Ascending aorta (tissue), 2 donors: ENCODE measurements around the gene SINHCAF. TPM values are rescaled to one million over a fixed set of nuclear protein-coding genes. Genes with fewer than 3 reads are reported as not detected.

Experiments
- DNase-seq, 2 donors: peaks; one replicate each; pipeline ENCODE4 v3.0.0-alpha.2; 2019; ENCODE audit warnings: low spot score in 2 of 2
- H3K27ac ChIP-seq, 2 donors: fragments of 200-600 bp; sonication (generic); one replicate each; pipeline ENCODE4 v1.5.1; 2016 to 2017; ENCODE audit warnings: mild to moderate bottlenecking in 1 of 2
- H3K27me3 ChIP-seq: fragments of 200-600 bp; sonication (generic); one replicate; pipeline ENCODE4 v1.5.1; 2017
- H3K36me3 ChIP-seq, 2 donors: fragments of 200-600 bp; sonication (generic); one replicate each; pipeline ENCODE4 v1.5.1; 2016
- H3K4me1 ChIP-seq, 2 donors: fragments of 200-600 bp; sonication (generic); one replicate each; pipeline ENCODE4 v1.5.1; 2016 to 2017; ENCODE audit warnings: mild to moderate bottlenecking in 1 of 2
- H3K4me3 ChIP-seq, 2 donors: fragments of 200-600 bp; sonication (generic); one replicate each; pipeline ENCODE4 v1.5.1; 2016 to 2017; ENCODE audit warnings: mild to moderate bottlenecking in 1 of 2
- H3K9me3 ChIP-seq, 2 donors: fragments of 200-600 bp; sonication (generic); one replicate each; pipeline ENCODE4 v1.5.1; 2016
- intact Hi-C: fragments of 100-400 bp; cut with DNase I; formaldehyde crosslinking; loops from one replicate; pipeline ENCODE4 v1.15.1; 2023
- total RNA-seq: library from RNA; depleted of rRNA; stranded (reverse); fragments of >200 nt; gene quantifications from one replicate; pipeline ENCODE4 v1.1.0, GENCODE V29; 2016
- TF ChIP-seq, protein P1 (sequence below), 3 experiments: fragments of 200-600 bp in 2 of 3; fragments of 450-650 bp in 1 of 3; sonication (generic) in 2 of 3; IDR thresholded peaks; one replicate each; pipeline ENCODE4 v1.5.1; 2016 to 2019; ENCODE audit warnings: antibody characterized with exemption in 3 of 3, mild to moderate bottlenecking in 1 of 3, moderate library complexity in 1 of 3

The SINHCAF gene
- total RNA-seq, 1 donor from 2014 or later, result 10.9 TPM

DNA sequence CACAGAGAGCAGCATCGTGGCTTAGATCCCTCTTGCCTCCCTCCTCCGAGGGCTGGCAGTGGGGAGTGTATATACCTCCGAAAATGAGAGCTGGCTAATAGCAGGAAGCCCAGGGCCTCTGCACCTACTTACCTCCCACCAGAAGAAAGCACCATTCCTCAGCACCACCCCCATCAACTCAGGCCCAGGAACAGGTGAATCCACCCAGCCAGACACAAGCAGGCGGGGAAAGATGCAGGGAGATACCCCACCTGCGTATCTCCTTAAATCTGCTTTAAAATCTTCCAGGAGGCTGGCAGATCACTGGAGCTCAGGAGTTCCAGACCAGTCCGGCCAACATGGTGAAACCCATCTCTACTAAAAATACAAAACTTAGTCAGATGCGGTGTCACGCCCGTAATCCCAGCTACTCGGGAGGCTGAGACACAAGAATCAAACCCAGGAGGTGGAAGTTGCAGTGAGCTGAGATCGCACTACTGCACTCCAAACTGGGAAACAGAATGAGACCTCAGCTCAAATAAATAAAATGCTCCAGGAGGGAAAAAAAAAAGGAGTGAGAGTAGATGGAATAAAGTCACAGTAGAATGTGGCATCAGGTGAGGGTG lies 93.5 kb downstream of the SINHCAF start:
- H3K36me3 ChIP-seq, result no peaks in the 10 kb centered on the region
- TF ChIP-seq, protein P1, sequence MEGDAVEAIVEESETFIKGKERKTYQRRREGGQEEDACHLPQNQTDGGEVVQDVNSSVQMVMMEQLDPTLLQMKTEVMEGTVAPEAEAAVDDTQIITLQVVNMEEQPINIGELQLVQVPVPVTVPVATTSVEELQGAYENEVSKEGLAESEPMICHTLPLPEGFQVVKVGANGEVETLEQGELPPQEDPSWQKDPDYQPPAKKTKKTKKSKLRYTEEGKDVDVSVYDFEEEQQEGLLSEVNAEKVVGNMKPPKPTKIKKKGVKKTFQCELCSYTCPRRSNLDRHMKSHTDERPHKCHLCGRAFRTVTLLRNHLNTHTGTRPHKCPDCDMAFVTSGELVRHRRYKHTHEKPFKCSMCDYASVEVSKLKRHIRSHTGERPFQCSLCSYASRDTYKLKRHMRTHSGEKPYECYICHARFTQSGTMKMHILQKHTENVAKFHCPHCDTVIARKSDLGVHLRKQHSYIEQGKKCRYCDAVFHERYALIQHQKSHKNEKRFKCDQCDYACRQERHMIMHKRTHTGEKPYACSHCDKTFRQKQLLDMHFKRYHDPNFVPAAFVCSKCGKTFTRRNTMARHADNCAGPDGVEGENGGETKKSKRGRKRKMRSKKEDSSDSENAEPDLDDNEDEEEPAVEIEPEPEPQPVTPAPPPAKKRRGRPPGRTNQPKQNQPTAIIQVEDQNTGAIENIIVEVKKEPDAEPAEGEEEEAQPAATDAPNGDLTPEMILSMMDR (IDR thresholded peaks at IDR 0.05), result no peak
- no peaks in the 10 kb centered on the region for H3K27me3 ChIP-seq
- intact Hi-C loops, result loop anchor here (10.0 kb wide), 1 partner anchor 388 kb away; no protein-coding TSS in a partner anchor
- H3K9me3 ChIP-seq, result no peaks in the 10 kb centered on the region
- H3K4me1 ChIP-seq, result no peaks in the 10 kb centered on the region
- no peak overlapping the region for H3K4me3 ChIP-seq
- no peak overlapping the region for H3K27ac ChIP-seq
- DNase-seq, result no peak

DNA sequence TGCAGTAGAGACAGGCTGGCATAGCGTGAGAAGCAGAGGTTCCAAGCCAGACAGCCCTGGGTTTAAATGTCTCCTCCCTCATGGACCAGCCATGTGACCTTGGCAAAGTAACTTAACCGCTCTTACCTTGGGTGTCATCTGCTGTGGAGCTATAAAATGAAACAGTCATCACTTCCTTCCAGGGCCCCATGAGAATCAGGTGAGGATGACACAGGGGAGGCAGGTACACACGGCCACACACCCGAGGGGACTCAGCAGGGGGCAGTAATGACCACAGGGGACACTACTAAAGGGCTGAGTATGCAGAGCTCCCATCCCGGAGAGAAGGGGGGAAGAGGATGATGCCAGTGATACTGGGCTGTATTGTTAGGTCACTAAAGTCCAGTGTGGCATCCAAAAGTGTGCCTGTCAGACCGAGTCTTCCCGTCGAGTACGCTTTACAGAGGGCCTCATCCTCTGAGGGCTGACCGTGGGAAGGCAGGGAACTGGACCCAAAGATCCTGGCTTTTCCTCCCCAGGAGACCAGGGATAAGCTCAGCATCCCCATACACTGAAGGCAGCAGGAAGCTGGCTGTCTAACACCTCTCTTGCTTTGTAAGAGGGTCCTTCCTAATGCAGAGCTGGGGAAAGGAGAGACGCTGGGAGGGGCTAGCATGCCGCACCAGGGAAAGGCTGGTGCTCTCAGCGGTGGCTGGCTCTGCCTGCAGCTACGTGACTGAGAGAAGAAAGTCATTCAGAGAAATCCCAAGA lies 94.2 kb downstream of the SINHCAF start:
- H3K9me3 ChIP-seq, result no peaks in the 10 kb centered on the region
- H3K4me1 ChIP-seq, result no peaks in the 10 kb centered on the region
- intact Hi-C loops, result loop anchor here (10.0 kb wide), 1 partner anchor 387 kb away; no protein-coding TSS in a partner anchor
- no peaks in the 10 kb centered on the region for H3K27me3 ChIP-seq
- TF ChIP-seq, protein P1 (IDR thresholded peaks at IDR 0.05), result no peak
- H3K4me3 ChIP-seq, result no peak overlapping the region
- no peak for DNase-seq
- no peak overlapping the region for H3K27ac ChIP-seq
- H3K36me3 ChIP-seq, result no peaks in the 10 kb centered on the region
